ENCODE data around the gene ANXA6.

DNA sequence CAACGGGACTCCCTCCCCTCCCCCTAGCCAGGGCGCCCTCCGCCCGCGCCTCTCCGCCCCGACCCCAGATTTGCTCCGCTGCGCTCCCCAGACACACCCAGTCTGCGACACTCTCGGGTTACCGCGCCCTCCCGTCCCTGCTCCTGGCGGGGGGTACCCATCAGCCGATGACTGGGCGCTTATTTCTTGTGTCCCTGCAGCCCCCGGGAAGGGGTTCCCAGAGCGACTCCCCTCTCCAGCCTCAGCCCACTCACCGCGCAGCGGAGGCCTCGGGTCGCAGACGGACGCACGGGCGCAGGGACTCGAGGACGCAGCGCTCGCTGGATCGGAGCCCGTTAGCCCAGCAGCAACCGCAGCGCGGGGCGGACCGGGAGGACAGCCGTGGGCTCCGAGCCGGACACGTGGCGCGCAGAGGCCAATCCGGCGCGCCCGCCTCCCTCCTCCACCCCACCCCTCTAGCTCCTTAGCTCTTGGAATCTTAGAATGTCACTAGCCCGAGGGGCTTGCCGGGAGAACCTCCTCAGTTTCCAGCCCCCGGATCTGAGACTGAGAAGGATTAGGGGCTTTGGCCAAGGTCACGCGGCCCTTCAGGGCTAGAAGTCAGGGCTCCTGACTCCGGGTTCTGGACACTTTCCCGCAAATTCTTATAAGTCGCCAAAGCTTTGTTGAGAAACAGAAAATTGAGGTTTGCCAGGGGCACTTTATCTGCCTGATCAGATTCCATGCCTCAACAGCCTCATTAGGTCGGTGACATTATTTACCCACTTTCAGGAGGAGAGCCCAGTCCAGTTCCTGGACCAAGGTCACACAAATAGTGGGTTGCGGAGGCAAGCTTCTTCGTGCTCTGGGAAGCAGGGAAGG lies at the start of gene ANXA6:
- TF ChIP-seq, protein P1, sequence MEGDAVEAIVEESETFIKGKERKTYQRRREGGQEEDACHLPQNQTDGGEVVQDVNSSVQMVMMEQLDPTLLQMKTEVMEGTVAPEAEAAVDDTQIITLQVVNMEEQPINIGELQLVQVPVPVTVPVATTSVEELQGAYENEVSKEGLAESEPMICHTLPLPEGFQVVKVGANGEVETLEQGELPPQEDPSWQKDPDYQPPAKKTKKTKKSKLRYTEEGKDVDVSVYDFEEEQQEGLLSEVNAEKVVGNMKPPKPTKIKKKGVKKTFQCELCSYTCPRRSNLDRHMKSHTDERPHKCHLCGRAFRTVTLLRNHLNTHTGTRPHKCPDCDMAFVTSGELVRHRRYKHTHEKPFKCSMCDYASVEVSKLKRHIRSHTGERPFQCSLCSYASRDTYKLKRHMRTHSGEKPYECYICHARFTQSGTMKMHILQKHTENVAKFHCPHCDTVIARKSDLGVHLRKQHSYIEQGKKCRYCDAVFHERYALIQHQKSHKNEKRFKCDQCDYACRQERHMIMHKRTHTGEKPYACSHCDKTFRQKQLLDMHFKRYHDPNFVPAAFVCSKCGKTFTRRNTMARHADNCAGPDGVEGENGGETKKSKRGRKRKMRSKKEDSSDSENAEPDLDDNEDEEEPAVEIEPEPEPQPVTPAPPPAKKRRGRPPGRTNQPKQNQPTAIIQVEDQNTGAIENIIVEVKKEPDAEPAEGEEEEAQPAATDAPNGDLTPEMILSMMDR (IDR thresholded peaks at IDR 0.05; ENCODE audit: insufficient read depth, low read depth, low read length): no peak
- no peak for TF ChIP-seq EZH2 (IDR thresholded peaks at IDR 0.05; ENCODE audit: insufficient read depth, low read length)
